ENCODE measurements around the gene SSBP3.

DNA sequence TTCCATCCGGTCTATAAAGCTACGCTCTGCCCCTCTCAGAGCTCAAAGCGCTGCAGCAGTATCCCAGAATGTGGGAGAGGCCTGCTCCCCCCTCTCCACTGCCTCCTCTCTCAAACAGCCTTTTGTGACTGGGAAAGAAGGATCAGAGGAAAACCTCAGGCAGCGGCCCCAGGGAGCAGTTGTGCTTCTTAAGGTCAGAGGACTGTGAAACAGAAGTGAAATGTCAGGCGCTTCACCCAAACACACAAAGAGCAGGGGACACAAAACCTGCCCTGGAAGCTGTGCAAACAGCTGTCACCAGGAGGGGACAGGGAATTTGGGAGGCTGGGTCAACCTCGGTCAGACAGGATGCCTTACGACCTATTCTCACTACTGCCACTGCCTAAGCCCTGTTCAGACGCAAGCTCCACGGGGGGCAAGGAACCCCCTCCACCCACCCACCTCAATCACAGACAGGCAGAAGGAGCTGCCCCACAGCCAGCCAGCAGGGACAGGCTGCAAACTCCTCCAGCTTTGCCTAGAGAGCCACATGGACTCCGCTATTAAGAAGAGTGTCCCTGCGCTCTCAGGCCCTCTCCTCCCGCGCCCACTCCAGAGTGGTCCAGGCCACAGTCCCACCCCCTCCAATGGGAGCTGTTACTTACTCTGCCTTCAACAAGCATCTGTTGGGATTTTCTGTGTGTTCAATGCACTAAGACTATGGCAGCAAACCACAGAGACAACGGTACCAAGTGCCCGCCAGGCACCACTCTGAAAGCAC lies 14.6 kb downstream of the SSBP3 start:
- no peak for TF ChIP-seq POLR2A (IDR thresholded peaks at IDR 0.05)
- TF ChIP-seq, protein P1, sequence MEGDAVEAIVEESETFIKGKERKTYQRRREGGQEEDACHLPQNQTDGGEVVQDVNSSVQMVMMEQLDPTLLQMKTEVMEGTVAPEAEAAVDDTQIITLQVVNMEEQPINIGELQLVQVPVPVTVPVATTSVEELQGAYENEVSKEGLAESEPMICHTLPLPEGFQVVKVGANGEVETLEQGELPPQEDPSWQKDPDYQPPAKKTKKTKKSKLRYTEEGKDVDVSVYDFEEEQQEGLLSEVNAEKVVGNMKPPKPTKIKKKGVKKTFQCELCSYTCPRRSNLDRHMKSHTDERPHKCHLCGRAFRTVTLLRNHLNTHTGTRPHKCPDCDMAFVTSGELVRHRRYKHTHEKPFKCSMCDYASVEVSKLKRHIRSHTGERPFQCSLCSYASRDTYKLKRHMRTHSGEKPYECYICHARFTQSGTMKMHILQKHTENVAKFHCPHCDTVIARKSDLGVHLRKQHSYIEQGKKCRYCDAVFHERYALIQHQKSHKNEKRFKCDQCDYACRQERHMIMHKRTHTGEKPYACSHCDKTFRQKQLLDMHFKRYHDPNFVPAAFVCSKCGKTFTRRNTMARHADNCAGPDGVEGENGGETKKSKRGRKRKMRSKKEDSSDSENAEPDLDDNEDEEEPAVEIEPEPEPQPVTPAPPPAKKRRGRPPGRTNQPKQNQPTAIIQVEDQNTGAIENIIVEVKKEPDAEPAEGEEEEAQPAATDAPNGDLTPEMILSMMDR (IDR thresholded peaks at IDR 0.05): no peak

All from thyroid gland (tissue), 4 donors.